HL-60 (cell line): Measurements from ENCODE around the gene EARS2.

ENCODE experiments used
- GABPA ChIP-seq: IDR thresholded peaks from 2 replicates; pipeline ENCODE4 v1.6.1; 2012; ENCODE audit warnings: low read depth
- TF ChIP-seq, protein P1 (sequence below): IDR thresholded peaks from one replicate; pipeline ENCODE4 v1.5.1; 2011; ENCODE audit warnings: low read length, control low read depth, inconsistent platforms; ENCODE audit not compliant: insufficient read depth

DNA sequence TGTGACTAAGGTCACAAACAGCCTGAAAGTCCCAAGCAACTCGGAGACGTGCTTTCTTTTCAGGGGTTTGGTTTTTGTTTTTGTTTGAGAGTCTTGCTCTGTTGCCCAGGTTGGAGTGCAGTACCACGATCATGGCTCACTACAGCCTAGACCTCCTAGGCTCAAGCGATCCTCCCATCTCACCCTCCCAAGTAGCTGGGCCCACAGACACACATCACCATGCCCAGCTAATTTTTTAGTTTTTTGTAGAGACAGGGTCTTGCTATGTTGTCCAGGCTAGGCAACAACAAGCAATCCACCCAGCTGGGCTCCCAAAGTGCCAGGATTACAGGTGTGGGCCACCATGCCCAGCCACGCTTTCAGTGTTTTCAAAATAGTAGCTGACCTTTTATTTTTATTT lies 27.1 kb downstream of the EARS2 start:
- TF ChIP-seq, protein P1, sequence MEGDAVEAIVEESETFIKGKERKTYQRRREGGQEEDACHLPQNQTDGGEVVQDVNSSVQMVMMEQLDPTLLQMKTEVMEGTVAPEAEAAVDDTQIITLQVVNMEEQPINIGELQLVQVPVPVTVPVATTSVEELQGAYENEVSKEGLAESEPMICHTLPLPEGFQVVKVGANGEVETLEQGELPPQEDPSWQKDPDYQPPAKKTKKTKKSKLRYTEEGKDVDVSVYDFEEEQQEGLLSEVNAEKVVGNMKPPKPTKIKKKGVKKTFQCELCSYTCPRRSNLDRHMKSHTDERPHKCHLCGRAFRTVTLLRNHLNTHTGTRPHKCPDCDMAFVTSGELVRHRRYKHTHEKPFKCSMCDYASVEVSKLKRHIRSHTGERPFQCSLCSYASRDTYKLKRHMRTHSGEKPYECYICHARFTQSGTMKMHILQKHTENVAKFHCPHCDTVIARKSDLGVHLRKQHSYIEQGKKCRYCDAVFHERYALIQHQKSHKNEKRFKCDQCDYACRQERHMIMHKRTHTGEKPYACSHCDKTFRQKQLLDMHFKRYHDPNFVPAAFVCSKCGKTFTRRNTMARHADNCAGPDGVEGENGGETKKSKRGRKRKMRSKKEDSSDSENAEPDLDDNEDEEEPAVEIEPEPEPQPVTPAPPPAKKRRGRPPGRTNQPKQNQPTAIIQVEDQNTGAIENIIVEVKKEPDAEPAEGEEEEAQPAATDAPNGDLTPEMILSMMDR, result no peak
- no peak for TF ChIP-seq GABPA
